K562 (cell line): ENCODE data around the gene SYT8. TPM values are rescaled to one million over a fixed set of nuclear protein-coding genes. Genes with fewer than 3 reads are reported as not detected.

ENCODE experiments used
- ATAC-seq: fragments of 200-7000 bp; cut with Tn5 transposase; 3 replicates; pipeline ENCODE4 v1.9.1; 2020; ENCODE audit warnings: moderate library complexity
- BruUV-seq: library from RNA; stranded (reverse); fragments of 400-500 nt; replicated peaks from 2 replicates; lab custom pipeline; 2021; lab: Mats Ljungman, UMichigan
- CTCF ChIA-PET: fragments of 300-600 bp; formaldehyde crosslinking; extraction: SDS; loops from one replicate; lab custom pipeline; 2021; ENCODE audit warnings: low intra/inter-chr PET ratio; lab: Yijun Ruan, JAX
- POLR2A ChIA-PET: fragments of 300-600, 350-650 bp; sonication (Branson Sonifier 250); formaldehyde crosslinking; extraction: SDS; loops from one replicate; lab custom pipeline; 2021; ENCODE audit warnings: antibody characterized with exemption, inconsistent platforms; lab: Yijun Ruan, JAX
- DNase-seq, 4 experiments: peaks; one replicate each; pipeline versions ENCODE4 v3.0.0 to v3.0.0-alpha.2; 2011 to 2018; ENCODE audit warnings: low spot score in 3 of 4, mixed read lengths in 3 of 4; ENCODE audit errors: extremely low read depth in 1 of 4
- FAIRE-seq: peaks from 2 replicates; lab custom pipeline; 2011; peaks lifted over from hg19 to GRCh38; lab: Jason Lieb, UNC
- H2AFZ ChIP-seq: 2 replicates; pipeline ENCODE4 v1.6.0; 2011; ENCODE audit warnings: low read depth, low read length, control low read depth, inconsistent platforms
- H3K27ac ChIP-seq: fragments of 200-600 bp; 3 replicates; pipeline ENCODE4 v1.8.0; 2011; ENCODE audit warnings: low read depth, mild to moderate bottlenecking, control low read depth, inconsistent platforms, low read length, moderate library complexity, mixed read lengths; ENCODE audit errors: extremely low read depth
- H3K27me3 ChIP-seq, 2 experiments: fragments of 300-600 bp in 1 of 2; 2 replicates in 1 of 2; 3 replicates in 1 of 2; pipeline versions ENCODE4 v1.6.0 to v1.8.0; 2011; ENCODE audit warnings: inconsistent platforms in 2 of 2, low read length in 2 of 2, mild to moderate bottlenecking in 1 of 2, mixed read lengths in 1 of 2, moderate library complexity in 1 of 2; ENCODE audit not compliant: control insufficient read depth in 2 of 2, insufficient read depth in 2 of 2
- H3K36me3 ChIP-seq: fragments of 300-600 bp; 3 replicates; pipeline ENCODE4 v1.8.0; 2011; ENCODE audit warnings: mild to moderate bottlenecking, low read length, inconsistent platforms; ENCODE audit not compliant: control insufficient read depth, insufficient read depth
- H3K4me1 ChIP-seq, 2 experiments: fragments of 200-600 bp in 1 of 2; replicated peaks in 1 of 2; 2 replicates in 1 of 2; 3 replicates in 1 of 2; pipeline versions ENCODE4 v1.5.1 to v1.8.0; 2011; ENCODE audit warnings: inconsistent platforms in 2 of 2, low read length in 2 of 2, mild to moderate bottlenecking in 1 of 2, mixed read lengths in 1 of 2, moderate library complexity in 1 of 2; ENCODE audit not compliant: control insufficient read depth in 2 of 2, insufficient read depth in 2 of 2
- H3K4me2 ChIP-seq: 2 replicates; pipeline ENCODE4 v1.6.1; 2011; ENCODE audit warnings: low read length, control low read depth, inconsistent platforms, mixed read lengths; ENCODE audit not compliant: insufficient read depth
- H3K4me3 ChIP-seq: fragments of 200-600 bp; sonication (generic), shearing (Covaris generic); 2 replicates; pipeline ENCODE4 v1.5.1; 2016; ENCODE audit warnings: control low read depth, inconsistent platforms
- H3K79me2 ChIP-seq: fragments of 200-600 bp; 3 replicates; pipeline ENCODE4 v1.8.0; 2011; ENCODE audit warnings: low read length, inconsistent platforms; ENCODE audit not compliant: control insufficient read depth, insufficient read depth
- H3K9ac ChIP-seq, 2 experiments: 2 replicates each; pipeline versions ENCODE4 v1.6.0 to v1.6.1; 2011; ENCODE audit warnings: low read depth in 2 of 2, low read length in 2 of 2, control low read depth in 1 of 2, inconsistent platforms in 1 of 2, mild to moderate bottlenecking in 1 of 2, mixed read lengths in 1 of 2; ENCODE audit not compliant: insufficient read depth in 1 of 2
- H3K9me1 ChIP-seq: one replicate; pipeline ENCODE4 v1.6.0; 2011; ENCODE audit warnings: inconsistent platforms, mild to moderate bottlenecking, low read length, moderate library complexity; ENCODE audit not compliant: control insufficient read depth, insufficient read depth
- H3K9me3 ChIP-seq: replicated peaks from 2 replicates; pipeline ENCODE4 v1.5.1; 2011; ENCODE audit warnings: low read depth, low read length, inconsistent platforms; ENCODE audit not compliant: control insufficient read depth, insufficient read depth
- H4K20me1 ChIP-seq: replicated peaks from 2 replicates; pipeline ENCODE4 v1.6.1; 2011; ENCODE audit warnings: low read length, inconsistent platforms, mixed read lengths; ENCODE audit not compliant: control insufficient read depth, insufficient read depth
- CBFB ChIP-seq: sonication (generic); formaldehyde crosslinking; IDR thresholded peaks from 2 replicates; pipeline ENCODE4 v1.4.0; 2020; ENCODE audit warnings: mild to moderate bottlenecking, missing genetic modification reagents
- CREM ChIP-seq: IDR thresholded peaks from 2 replicates; pipeline ENCODE4 v1.6.1; 2014; ENCODE audit warnings: antibody characterized with exemption, low read depth
- HMGN3 ChIP-seq: IDR thresholded peaks from 2 replicates; pipeline ENCODE4 v1.6.1; 2011; ENCODE audit warnings: borderline replicate concordance, low read depth, mild to moderate bottlenecking, mixed read lengths, low read length; ENCODE audit not compliant: insufficient read length; ENCODE audit errors: extremely low read depth
- KLF13 ChIP-seq: fragments of 450-650 bp; IDR thresholded peaks from 2 replicates; pipeline ENCODE4 v1.6.1; 2016; ENCODE audit warnings: missing genetic modification characterization, low read depth, mild to moderate bottlenecking, missing compliant biosample characterization, moderate library complexity, borderline replicate concordance
- PPARD ChIP-seq: fragments of 250-450 bp; sonication (Bioruptor Pico); IDR thresholded peaks from 2 replicates; pipeline ENCODE4 v1.8.0; 2022; ENCODE audit warnings: inconsistent platforms, mild to moderate bottlenecking, moderate library complexity
- RAD21 ChIP-seq, 2 experiments: fragments of 250-450 bp in 1 of 2; fragments of 450-650 bp in 1 of 2; sonication (Bioruptor Pico) in 1 of 2; formaldehyde crosslinking in 1 of 2; IDR thresholded peaks in 1 of 2; conservative IDR thresholded peaks in 1 of 2; 2 replicates each; pipeline versions ENCODE4 v1.4.0 to v1.8.0; 2020 to 2022; ENCODE audit warnings: mild to moderate bottlenecking in 2 of 2, moderate library complexity in 1 of 2
- ZNF134 ChIP-seq: fragments of 250-450 bp; sonication (Bioruptor Pico); conservative IDR thresholded peaks from 2 replicates; pipeline ENCODE4 v1.4.0; 2020
- WGBS: fragments of 100-300 bp; shearing (Covaris generic); methylation state at CpG from one replicate; pipeline ENCODE4 v1.1.6; 2016; ENCODE audit warnings: low coverage, mixed read lengths; ENCODE audit not compliant: insufficient coverage; ENCODE audit errors: missing lambda C conversion rate; 5-methylcytosine and 5-hydroxymethylcytosine counted together
- in situ Hi-C: fragments of 300-500 bp; cut with MboI; formaldehyde crosslinking; loops from 4 replicates; pipeline ENCODE4 v1.15.0; 2018; ENCODE audit warnings: inconsistent platforms, mixed read lengths
- intact Hi-C: fragments of 100-400 bp; cut with micrococcal nuclease; formaldehyde crosslinking; loops from 2 replicates; pipeline ENCODE4 v1.14.2; 2022
- polyA plus RNA-seq, 8 experiments: library from polyadenylated mRNA; depleted of rRNA in 4 of 8; stranded (reverse) in 5 of 8; unstranded in 3 of 8; fragments of >200 nt; fragmentation: Nextera tagmentation in 2 of 8; fragmentation: Illumina TruSeq in 1 of 8; extraction: Ambion mirVana in 2 of 8; extraction: Trizol in 1 of 8; gene quantifications; 2 replicates each; pipeline versions ENCODE4 v1.2.1 to v1.2.3, GENCODE V29; 2011 to 2014; ENCODE audit warnings: inconsistent platforms in 1 of 8, missing spikeins in 1 of 8
- total RNA-seq, 7 experiments: library from RNA; depleted of rRNA in 6 of 7; stranded (reverse); fragments of >200 nt in 6 of 7; fragmentation: Illumina TruSeq in 2 of 7; extraction: Trizol in 2 of 7; gene quantifications; 2 replicates each; pipeline versions ENCODE4 v1.2.1 to v1.2.3, GENCODE V29; 2011 to 2021; ENCODE audit warnings: low replicate concordance in 1 of 7
- TF ChIP-seq, protein P1 (sequence below), 2 experiments: fragments of 450-650 bp in 1 of 2; sonication (generic) in 1 of 2; formaldehyde crosslinking; conservative IDR thresholded peaks; 2 replicates each; pipeline versions ENCODE4 v1.4.0 to v1.8.1; 2020 to 2022; ENCODE audit warnings: mild to moderate bottlenecking in 1 of 2, missing genetic modification reagents in 1 of 2
- TF ChIP-seq, protein P2 (sequence below), 3 experiments: IDR thresholded peaks in 2 of 3; conservative IDR thresholded peaks in 1 of 3; 2 replicates each; pipeline ENCODE4 v1.5.1; 2011 to 2012; ENCODE audit warnings: low read length in 3 of 3, mild to moderate bottlenecking in 3 of 3, control low read depth in 2 of 3, improper control_type of control experiment in 1 of 3, inconsistent platforms in 1 of 3, low read depth in 1 of 3, mixed read lengths in 1 of 3, moderate library complexity in 1 of 3; ENCODE audit not compliant: insufficient read depth in 2 of 3

The SYT8 gene
- total and polyA plus RNA-seq, 9 of the 15 experiments (the other 6 are each of a cell fraction or from before 2014, with no cell fraction given): not detected

DNA sequence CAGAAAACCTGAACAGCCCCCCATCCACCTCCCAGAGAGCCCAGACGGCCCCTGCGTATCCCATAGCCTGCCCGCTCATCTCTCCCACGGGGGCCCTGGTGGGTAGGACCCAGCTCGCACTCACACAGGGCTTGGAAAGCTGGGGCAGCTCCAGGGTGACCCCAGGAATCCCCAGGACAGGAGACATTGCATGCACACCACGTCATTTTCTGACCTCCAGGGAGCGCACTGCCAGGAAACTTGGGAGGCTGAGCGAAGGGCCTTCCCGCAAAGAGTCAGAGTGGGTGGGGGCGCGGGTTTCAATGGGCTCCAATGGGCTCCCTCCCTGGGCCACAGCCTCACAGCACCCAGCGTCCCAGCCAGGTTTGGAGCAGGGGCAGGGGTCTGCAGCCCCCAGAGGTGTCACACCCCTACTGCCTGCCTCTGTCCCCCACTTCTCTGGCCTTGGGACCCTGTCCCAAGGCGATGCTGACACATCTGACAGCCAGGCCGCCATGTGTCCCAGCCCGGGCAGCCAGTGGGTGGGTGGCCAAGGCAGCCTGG is 8.2 kb upstream of the SYT8 start:
- ATAC-seq: peak; percentile 44; the same call in 2 of the 3 replicates
- H2AFZ ChIP-seq: no peak overlapping the region

More for the DNA sequence above, 8.2 kb upstream of the SYT8 start:
- Histone ChIP-seq H3K79me2 (no peaks in the 10 kb centered on the region), H3K4me3 (no peak overlapping the region), H3K9ac (no peak overlapping the region), H3K27me3 (peaks cover 0 to 44% of the 10 kb centered on the region in 2 experiments; a peak in 3 of 5 replicates), H3K27ac (no peak overlapping the region), H3K4me2 (no peak overlapping the region), H4K20me1 (peaks cover 7% of the 10 kb centered on the region), H3K9me3 (no peaks in the 10 kb centered on the region), H3K4me1 (peaks cover 0 to 44% of the 10 kb centered on the region in 2 experiments; a peak in 2 of 5 replicates), H3K9me1 (no peaks in the 10 kb centered on the region), H3K36me3 (no peaks in the 10 kb centered on the region)
- POLR2A ChIA-PET: no interaction called here
- WGBS: 0% methylated on average over 15 of the region's 15 CpGs
- in situ Hi-C loops (no loop called here), intact Hi-C loops (loop anchor here (5.0 kb wide), 1 partner anchor 326 kb away; no protein-coding TSS in a partner anchor)
- FAIRE-seq (no peak), DNase-seq (peak; percentile 55 to 65 (median 62))
- TF ChIP-seq KLF13 (tag) (no peak), RAD21 (CRISPR knock-in tag; conservative IDR thresholded peaks at IDR 0.05 in 1 of 2, IDR thresholded peaks at IDR 0.05 in 1 of 2) (peak in 1 of 2 experiments; percentile 19; a peak in 1 of 4 replicates), HMGN3 (no peak), CBFB (CRISPR knock-in tag) (no peak), PPARD (CRISPR knock-in tag) (no peak), CREM (peak; percentile 64), ZNF134 (CRISPR knock-in tag) (no peak)
- TF ChIP-seq, protein P1, sequence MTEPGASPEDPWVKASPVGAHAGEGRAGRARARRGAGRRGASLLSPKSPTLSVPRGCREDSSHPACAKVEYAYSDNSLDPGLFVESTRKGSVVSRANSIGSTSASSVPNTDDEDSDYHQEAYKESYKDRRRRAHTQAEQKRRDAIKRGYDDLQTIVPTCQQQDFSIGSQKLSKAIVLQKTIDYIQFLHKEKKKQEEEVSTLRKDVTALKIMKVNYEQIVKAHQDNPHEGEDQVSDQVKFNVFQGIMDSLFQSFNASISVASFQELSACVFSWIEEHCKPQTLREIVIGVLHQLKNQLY (CRISPR knock-in tag; conservative IDR thresholded peaks at IDR 0.05): no peak
- TF ChIP-seq, protein P2, sequence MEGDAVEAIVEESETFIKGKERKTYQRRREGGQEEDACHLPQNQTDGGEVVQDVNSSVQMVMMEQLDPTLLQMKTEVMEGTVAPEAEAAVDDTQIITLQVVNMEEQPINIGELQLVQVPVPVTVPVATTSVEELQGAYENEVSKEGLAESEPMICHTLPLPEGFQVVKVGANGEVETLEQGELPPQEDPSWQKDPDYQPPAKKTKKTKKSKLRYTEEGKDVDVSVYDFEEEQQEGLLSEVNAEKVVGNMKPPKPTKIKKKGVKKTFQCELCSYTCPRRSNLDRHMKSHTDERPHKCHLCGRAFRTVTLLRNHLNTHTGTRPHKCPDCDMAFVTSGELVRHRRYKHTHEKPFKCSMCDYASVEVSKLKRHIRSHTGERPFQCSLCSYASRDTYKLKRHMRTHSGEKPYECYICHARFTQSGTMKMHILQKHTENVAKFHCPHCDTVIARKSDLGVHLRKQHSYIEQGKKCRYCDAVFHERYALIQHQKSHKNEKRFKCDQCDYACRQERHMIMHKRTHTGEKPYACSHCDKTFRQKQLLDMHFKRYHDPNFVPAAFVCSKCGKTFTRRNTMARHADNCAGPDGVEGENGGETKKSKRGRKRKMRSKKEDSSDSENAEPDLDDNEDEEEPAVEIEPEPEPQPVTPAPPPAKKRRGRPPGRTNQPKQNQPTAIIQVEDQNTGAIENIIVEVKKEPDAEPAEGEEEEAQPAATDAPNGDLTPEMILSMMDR (IDR thresholded peaks at IDR 0.05 in 2 of 3, conservative IDR thresholded peaks at IDR 0.05 in 1 of 3; ENCODE audit: insufficient read depth in 2 of 3, low read depth in 1 of 3, low read length in 3 of 3): peak; percentile 41 to 54 (median 46); a peak in 5 of 6 replicates
- CTCF ChIA-PET: interaction anchor here (0.6 to 2.6 kb wide), 3 partner anchors 54 to 133 kb away, joined by 5 to 16 read pairs (median 6); no protein-coding TSS in a partner anchor
- no TSS peak for BruUV-seq
